ENCODE measurements around the gene IDH2. TPM values are rescaled to one million over a fixed set of nuclear protein-coding genes. Genes with fewer than 3 reads are reported as not detected.

Gene IDH2
- total RNA-seq (2022; extraction: Qiagen RNA extraction; ENCODE audit: low read depth): 37.7 to 52.5 TPM (median 43.7 TPM) in 5 replicates

GRCh38 chr15:90101969-90102890, at the start of gene IDH2:
Gene IDH2, minus strand, starts transcription at chr15:90102468. Its CDS starts 78 bp downstream, at chr15:90102390.

Other genes with a start within 250 kb of the IDH2 start
- 36.0 to 82.2 TPM (median 44.7 TPM) in 5 replicates for gene AP3S2, start 208.5 kb downstream of the IDH2 start, total RNA-seq (2022; extraction: Qiagen RNA extraction; ENCODE audit: low read depth)
- gene ARPIN, start 189.5 kb downstream of the IDH2 start, total RNA-seq (2022; extraction: Qiagen RNA extraction; ENCODE audit: low read depth): 8.9 to 13.5 TPM (median 11.4 TPM) in 5 replicates
- gene ZNF710, start 101.1 kb downstream of the IDH2 start, total RNA-seq (2022; extraction: Qiagen RNA extraction; ENCODE audit: low read depth): 12.3 to 16.3 TPM (median 15.9 TPM) in 5 replicates
- 65.5 to 114 TPM (median 101 TPM) in 5 replicates for gene SEMA4B, start 98.9 kb upstream of the IDH2 start, total RNA-seq (2022; extraction: Qiagen RNA extraction; ENCODE audit: low read depth)
- 168 to 225 TPM (median 205 TPM) in 5 replicates for gene CIB1, start 131.5 kb upstream of the IDH2 start, total RNA-seq (2022; extraction: Qiagen RNA extraction; ENCODE audit: low read depth)
- 3.7 to 5.7 TPM (median 4.7 TPM) in 5 replicates for gene GDPGP1, start 131.7 kb upstream of the IDH2 start, total RNA-seq (2022; extraction: Qiagen RNA extraction; ENCODE audit: low read depth)
- 0.11 to 0.43 TPM (median 0.16 TPM) in 4 of 5 replicates, not detected in the other for gene TTLL13, start 147.1 kb upstream of the IDH2 start, total RNA-seq (2022; extraction: Qiagen RNA extraction; ENCODE audit: low read depth)
- 93.9 to 114 TPM (median 111 TPM) in 5 replicates for gene NGRN, start 163.2 kb upstream of the IDH2 start, total RNA-seq (2022; extraction: Qiagen RNA extraction; ENCODE audit: low read depth)
- 0.62 to 1.7 TPM (median 1.0 TPM) in 5 replicates for gene ZNF774, start 249.8 kb upstream of the IDH2 start, total RNA-seq (2022; extraction: Qiagen RNA extraction; ENCODE audit: low read depth)

Measured in A549 treated with ZK216348 at 1 μM for 4 hours (cell line).